HG02885 (cell line): ENCODE results near the gene KRTAP5-3.
"Not testable (repeated sequence)": the region's sequence is repeated elsewhere in the genome, so short reads cannot be mapped to it uniquely, and the experiment has no call there.

ENCODE experiments used
- ATAC-seq: cut with Tn5 transposase; IDR thresholded peaks from one replicate; pipeline ENCODE4 v1.9.1; 2021; ENCODE audit warnings: mild to moderate bottlenecking; ENCODE audit not compliant: unreplicated experiment, poor library complexity

The KRTAP5-3 gene

DNA sequence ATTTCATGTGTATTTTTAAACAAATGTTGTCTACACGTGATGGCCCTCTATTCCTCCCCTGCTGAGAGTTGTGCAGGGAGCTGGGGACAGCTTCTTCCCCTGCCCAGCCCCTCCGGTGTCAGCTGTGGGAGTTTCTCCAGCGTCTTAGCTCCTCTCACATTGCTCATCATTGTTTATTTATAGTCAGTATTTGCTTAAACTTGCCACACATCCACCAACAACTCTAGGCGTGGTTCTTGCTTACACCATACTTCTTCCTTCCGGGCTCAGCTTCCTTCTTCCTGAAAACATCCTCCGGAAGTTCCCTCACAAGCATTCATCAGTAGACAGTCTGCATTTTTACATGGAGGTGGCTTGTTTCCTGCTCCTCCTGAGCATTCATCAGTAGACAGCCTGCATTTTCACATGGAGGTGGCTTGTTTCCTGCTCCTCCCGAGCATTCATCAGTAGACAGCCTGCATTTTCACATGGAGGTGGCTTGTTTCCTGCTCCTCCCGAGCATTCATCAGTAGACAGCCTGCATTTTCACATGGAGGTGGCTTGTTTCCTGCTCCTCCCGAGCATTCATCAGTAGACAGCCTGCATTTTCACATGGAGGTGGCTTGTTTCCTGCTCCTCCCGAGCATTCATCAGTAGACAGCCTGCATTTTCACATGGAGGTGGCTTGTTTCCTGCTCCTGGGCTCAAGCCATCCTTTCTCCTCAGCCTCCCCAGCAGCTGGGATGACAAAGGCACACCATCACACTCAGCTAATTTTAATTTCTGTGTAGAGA lies 18.9 kb downstream of the KRTAP5-3 start:
- ATAC-seq: not testable (repeated sequence)

GRCh38 chr11:1586699-1587098 lies 21.6 kb downstream of the KRTAP5-3 start:
- ATAC-seq: no peak

GRCh38 chr11:1584661-1585370 lies 23.4 kb downstream of the KRTAP5-3 start, which contains the start of gene KRTAP5-1:
Gene KRTAP5-1 (minus strand): TSS chr11:1585283. CDS start chr11:1585249, 34 bp downstream.
- not testable (repeated sequence) for ATAC-seq

DNA sequence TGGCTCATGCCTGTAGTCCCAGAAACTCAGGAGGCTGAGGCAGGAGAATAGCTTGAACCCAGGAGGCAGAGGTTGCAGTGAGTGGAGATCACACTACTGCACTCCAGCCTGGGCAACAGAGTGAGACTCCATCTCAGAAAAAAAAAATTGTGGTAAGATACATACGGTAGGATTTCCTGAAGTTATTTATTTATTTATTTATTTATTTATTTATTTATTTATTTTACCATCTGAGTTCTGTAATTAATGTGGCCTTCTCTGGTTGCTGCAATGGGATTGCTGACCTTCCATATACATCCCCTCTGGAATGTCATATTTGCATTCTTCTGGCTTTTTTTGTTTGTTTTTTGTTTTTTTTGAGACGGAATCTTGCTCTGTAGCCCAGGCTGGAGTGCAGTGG lies 25.4 kb downstream of the KRTAP5-3 start:
- ATAC-seq: not testable (repeated sequence)

GRCh38 chr11:1581976-1582375 lies 26.3 kb downstream of the KRTAP5-3 start:
- ATAC-seq: no peak

DNA sequence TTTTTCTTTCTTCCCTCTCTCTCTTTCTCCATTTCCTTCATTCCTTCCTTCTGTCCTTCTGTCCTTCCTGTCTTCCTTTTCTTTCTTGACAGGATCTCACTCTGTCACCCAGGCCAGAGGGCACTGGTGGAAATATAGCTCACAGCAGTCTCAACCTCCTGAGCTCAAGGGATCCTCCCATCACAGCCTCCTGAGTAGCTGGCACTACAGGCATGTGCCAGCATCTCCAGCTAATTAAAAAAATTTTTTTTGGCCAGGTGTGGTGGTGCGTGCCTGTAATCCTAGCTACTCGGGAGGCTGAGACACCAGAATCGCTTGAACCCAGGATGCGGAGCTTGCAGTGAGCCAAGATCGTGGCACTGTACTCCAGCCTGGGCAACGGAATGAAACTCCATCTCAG lies 31.4 kb downstream of the KRTAP5-3 start:
- ATAC-seq: no peak

GRCh38 chr11:1575756-1576155 lies 32.5 kb downstream of the KRTAP5-3 start:
- not testable (repeated sequence) for ATAC-seq

DNA sequence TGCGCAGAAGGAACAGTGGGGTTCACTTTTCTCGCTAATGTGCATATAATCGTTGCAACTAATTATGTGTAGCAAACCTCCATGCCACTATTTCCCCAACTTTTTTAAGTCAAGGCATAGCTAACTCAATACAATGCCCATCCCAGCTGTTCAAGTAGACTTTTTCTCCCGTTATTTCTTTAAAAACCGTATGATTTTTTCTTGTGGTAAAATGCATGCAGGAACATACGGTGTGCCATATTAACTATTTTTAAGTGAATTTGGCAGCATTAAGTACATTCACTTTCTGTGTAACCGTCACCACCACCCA lies 33.4 kb downstream of the KRTAP5-3 start:
- ATAC-seq: no peak

- ATAC-seq: peak; percentile 36
Observed at GRCh38 chr11:1574238-1574932, 33.9 kb downstream of the KRTAP5-3 start.

- no peak for ATAC-seq
Observed at GRCh38 chr11:1573903-1574237, 34.4 kb downstream of the KRTAP5-3 start.

- no peak for ATAC-seq
Observed at GRCh38 chr11:1573077-1573902, 35.0 kb downstream of the KRTAP5-3 start.

DNA sequence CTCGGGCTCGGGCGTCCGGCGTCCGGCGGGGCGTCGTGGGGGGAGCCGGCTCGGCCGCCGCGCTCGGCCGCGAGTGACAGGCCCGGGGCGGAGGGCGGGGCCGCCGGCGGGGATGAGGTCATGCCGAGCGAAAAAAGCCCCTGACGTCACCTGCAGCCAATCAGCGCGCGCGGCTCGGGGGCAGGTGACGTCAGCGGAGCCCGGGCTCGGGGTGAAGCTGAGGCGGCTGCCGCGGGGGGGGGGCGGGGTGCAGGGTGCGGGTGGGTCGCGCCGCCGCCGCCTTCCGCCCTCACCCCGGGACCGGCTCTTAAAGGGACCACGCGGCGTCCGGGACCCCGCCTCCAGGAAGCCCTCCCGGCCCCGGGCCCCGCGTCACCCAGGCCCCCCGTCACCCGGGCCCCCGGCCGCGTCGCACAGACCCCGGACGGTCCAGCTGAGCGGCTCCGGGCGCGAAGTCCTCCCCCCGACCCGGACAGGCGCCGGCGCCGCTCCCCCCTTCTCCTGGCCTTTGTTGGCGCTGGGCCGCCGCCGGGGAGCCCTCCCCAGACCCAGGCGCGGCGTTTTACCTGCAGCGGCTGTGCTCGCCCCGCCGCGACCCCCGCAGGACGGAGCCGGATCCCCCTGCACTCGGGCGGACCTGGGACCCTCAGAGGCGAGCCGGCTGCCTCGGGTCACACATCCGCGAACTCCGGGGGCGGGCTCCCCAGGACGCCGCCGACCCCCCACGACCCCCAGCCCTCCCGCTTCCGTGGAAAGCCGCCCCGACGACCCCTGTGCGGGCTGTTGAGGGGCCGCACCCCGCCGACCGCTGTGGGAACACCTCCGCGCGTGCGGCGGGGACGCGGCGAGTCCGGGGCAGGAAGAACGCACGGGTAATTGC lies 35.8 kb downstream of the KRTAP5-3 start, which contains the start of gene DUSP8:
DUSP8 (minus strand) TSS at position 75 of the 880 bp plus-strand sequence. CDS start 6,445 bp downstream, outside the sequence.
- peak; percentile 68 for ATAC-seq

- no peak for ATAC-seq
Observed at GRCh38 chr11:1571760-1572196, 36.5 kb downstream of the KRTAP5-3 start.

GRCh38 chr11:1570896-1571759 lies 37.1 kb downstream of the KRTAP5-3 start:
- no peak for ATAC-seq

GRCh38 chr11:1570531-1570895 lies 37.8 kb downstream of the KRTAP5-3 start:
- no peak for ATAC-seq

DNA sequence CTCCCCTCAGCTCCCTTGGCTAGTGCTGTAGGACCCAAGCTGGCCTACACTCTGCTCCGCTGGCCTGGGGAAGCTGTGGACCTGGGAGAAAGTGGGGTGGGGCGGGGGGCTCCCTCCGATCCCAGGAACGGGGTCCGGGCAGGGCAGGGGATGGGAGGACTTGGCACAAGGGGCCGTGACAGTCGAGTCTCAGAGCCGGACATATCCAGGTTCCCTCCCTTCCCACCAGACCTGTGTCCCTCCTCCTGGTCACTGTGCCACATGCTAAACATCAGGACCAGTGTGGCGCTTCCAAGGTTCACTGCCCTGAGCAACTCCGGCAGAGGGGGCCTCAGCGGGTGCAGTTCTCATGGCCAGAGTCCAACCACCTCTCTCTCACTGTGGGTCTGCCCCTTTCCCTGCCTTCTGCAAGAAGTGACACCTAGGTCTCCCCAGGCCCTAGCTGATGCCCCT lies 38.2 kb downstream of the KRTAP5-3 start:
- no peak for ATAC-seq

DNA sequence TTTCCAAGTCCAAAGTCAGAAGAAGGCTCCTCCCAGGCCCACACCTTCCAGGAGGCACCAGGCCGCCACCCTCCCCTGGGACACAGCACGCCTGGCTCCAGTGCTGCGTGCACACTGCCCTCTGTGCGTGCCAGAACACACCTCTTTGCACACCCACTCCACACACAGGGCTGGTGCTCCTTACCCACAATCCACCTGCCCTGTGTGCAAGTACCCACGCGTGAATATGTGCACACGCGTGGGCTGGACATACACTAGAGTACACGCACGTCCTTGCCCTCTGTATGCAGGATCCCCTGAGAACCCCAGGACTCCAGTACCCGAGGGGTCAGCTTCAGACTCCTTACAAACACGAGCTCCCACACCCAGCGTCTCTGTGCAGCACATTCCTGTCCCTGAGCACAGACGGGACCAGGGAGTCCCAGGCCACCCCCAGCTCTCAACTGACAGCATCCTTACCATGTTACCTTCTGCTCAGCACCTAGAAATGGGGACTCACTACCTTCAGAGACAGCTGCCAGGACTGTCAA lies 38.9 kb downstream of the KRTAP5-3 start:
- ATAC-seq: no peak

- no peak for ATAC-seq
Observed at GRCh38 chr11:1568441-1568911, 39.8 kb downstream of the KRTAP5-3 start.
